ENCODE results near the gene MPRIP.

DNA sequence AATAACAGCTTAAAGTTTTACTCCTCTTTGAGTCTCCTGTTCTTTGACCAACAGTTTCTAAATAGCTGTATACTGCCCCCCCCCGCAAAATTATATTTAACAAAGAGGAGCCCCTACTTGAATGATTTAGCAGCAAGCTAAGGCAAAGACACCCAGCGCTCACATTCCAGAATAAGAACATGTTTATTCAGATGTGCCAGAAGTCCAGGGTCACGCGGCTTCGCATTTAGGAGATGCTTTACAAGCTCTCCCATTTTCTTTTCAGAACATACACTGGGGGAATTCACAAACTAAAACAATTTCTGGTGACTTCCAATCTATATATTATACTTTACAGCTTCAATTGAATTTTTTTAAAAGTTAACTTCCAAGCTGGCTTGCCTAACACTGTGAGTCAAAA lies 158.6 kb downstream of the MPRIP start:
- TF ChIP-seq, protein P1, sequence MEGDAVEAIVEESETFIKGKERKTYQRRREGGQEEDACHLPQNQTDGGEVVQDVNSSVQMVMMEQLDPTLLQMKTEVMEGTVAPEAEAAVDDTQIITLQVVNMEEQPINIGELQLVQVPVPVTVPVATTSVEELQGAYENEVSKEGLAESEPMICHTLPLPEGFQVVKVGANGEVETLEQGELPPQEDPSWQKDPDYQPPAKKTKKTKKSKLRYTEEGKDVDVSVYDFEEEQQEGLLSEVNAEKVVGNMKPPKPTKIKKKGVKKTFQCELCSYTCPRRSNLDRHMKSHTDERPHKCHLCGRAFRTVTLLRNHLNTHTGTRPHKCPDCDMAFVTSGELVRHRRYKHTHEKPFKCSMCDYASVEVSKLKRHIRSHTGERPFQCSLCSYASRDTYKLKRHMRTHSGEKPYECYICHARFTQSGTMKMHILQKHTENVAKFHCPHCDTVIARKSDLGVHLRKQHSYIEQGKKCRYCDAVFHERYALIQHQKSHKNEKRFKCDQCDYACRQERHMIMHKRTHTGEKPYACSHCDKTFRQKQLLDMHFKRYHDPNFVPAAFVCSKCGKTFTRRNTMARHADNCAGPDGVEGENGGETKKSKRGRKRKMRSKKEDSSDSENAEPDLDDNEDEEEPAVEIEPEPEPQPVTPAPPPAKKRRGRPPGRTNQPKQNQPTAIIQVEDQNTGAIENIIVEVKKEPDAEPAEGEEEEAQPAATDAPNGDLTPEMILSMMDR (IDR thresholded peaks at IDR 0.05 in 2 of 3, conservative IDR thresholded peaks at IDR 0.05 in 1 of 3; ENCODE audit: borderline replicate concordance in 1 of 3, insufficient read depth in 1 of 3, low read depth in 2 of 3, low read length in 2 of 3), result no peak
- TF ChIP-seq POLR2A (IDR thresholded peaks at IDR 0.05; ENCODE audit: borderline replicate concordance, extremely low read depth, insufficient read depth, insufficient read length) (no peak), EZH2 (IDR thresholded peaks at IDR 0.05) (no peak), POLR2AphosphoS5 (IDR thresholded peaks at IDR 0.05; ENCODE audit: low read depth, low read length) (no peak), TCF7L2 (IDR thresholded peaks at IDR 0.05; ENCODE audit: borderline replicate concordance, extremely low read depth, insufficient read depth, insufficient read length) (no peak)
- TF ChIP-seq, protein P2, sequence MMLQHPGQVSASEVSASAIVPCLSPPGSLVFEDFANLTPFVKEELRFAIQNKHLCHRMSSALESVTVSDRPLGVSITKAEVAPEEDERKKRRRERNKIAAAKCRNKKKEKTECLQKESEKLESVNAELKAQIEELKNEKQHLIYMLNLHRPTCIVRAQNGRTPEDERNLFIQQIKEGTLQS (IDR thresholded peaks at IDR 0.05), result no peak
